HepG2 (cell line): ENCODE measurements around the gene LRRC3C. TPM values are rescaled to one million over a fixed set of nuclear protein-coding genes. Genes with fewer than 3 reads are reported as not detected.

Experiments used
- ATAC-seq: fragments of 200-7000 bp; cut with Tn5 transposase; 3 replicates; pipeline ENCODE4 v1.9.1; 2020; ENCODE audit warnings: mild to moderate bottlenecking, moderate library complexity
- BruUV-seq: library from RNA; stranded (reverse); fragments of 400-500 nt; replicated peaks from 2 replicates; lab custom pipeline; 2021; lab: Mats Ljungman, UMichigan
- CTCF ChIA-PET: fragments of 300-600 bp; formaldehyde crosslinking; extraction: SDS; loops from one replicate; lab custom pipeline; 2021; ENCODE audit warnings: low total read pairs, inconsistent platforms, low intra/inter-chr PET ratio; lab: Yijun Ruan, JAX
- POLR2A ChIA-PET: fragments of 350-600 bp; sonication (Branson Sonifier 250); formaldehyde crosslinking; loops from one replicate; lab custom pipeline; 2020; ENCODE audit warnings: antibody characterized with exemption, inconsistent platforms; lab: Yijun Ruan, JAX
- DNase-seq: peaks from one replicate; pipeline ENCODE4 v3.0.0-alpha.2; 2015; ENCODE audit warnings: low spot score
- FAIRE-seq: peaks from 3 replicates; lab custom pipeline; 2011; peaks lifted over from hg19 to GRCh38; lab: Jason Lieb, UNC
- H2AFZ ChIP-seq: one replicate; pipeline ENCODE4 v1.6.1; 2011; ENCODE audit warnings: low read length, inconsistent platforms
- H3K27ac ChIP-seq: fragments of 300-600 bp; 3 replicates; pipeline ENCODE4 v1.8.0; 2011; ENCODE audit warnings: mixed run types, mild to moderate bottlenecking, mixed read lengths, low read length, inconsistent platforms; ENCODE audit not compliant: insufficient read depth; ENCODE audit errors: extremely low read length
- H3K27me3 ChIP-seq, 2 experiments: fragments of 200-600 bp in 1 of 2; 2 replicates in 1 of 2; 3 replicates in 1 of 2; pipeline versions ENCODE4 v1.6.0 to v1.8.0; 2011; ENCODE audit warnings: low read length in 2 of 2, mild to moderate bottlenecking in 2 of 2, moderate library complexity in 2 of 2, inconsistent platforms in 1 of 2; ENCODE audit not compliant: insufficient read depth in 2 of 2, control insufficient read depth in 1 of 2
- H3K36me3 ChIP-seq, 2 experiments: fragments of 200-600 bp in 1 of 2; replicated peaks in 1 of 2; 2 replicates in 1 of 2; 3 replicates in 1 of 2; pipeline versions ENCODE4 v1.5.1 to v1.8.0; 2011; ENCODE audit warnings: low read length in 2 of 2, inconsistent platforms in 1 of 2; ENCODE audit not compliant: insufficient read depth in 2 of 2, control insufficient read depth in 1 of 2
- H3K4me1 ChIP-seq: 2 replicates; pipeline ENCODE4 v1.5.1; 2012; ENCODE audit warnings: low read length, inconsistent platforms; ENCODE audit not compliant: insufficient read depth
- H3K4me2 ChIP-seq: 2 replicates; pipeline ENCODE4 v1.6.0; 2011; ENCODE audit warnings: low read depth, low read length, inconsistent platforms
- H3K4me3 ChIP-seq, 3 experiments: fragments of 200-600 bp in 1 of 3; sonication (generic), shearing (Covaris generic) in 1 of 3; replicated peaks in 1 of 3; 2 replicates each; pipeline ENCODE4 v1.5.1; 2011 to 2016; ENCODE audit warnings: low read length in 3 of 3, inconsistent platforms in 2 of 3, low read depth in 2 of 3, mild to moderate bottlenecking in 2 of 3, control low read depth in 1 of 3, mixed read lengths in 1 of 3; ENCODE audit not compliant: insufficient read depth in 1 of 3
- H3K79me2 ChIP-seq: one replicate; pipeline ENCODE4 v1.6.1; 2011; ENCODE audit warnings: low read length, inconsistent platforms; ENCODE audit not compliant: insufficient read depth
- H3K9ac ChIP-seq: 2 replicates; pipeline ENCODE4 v1.6.0; 2011; ENCODE audit warnings: mild to moderate bottlenecking, low read depth, low read length, inconsistent platforms; ENCODE audit not compliant: insufficient read depth
- H3K9me3 ChIP-seq: 2 replicates; pipeline ENCODE4 v1.5.1; 2012; ENCODE audit warnings: mild to moderate bottlenecking, low read length
- H4K20me1 ChIP-seq: 2 replicates; pipeline ENCODE4 v1.6.0; 2011; ENCODE audit warnings: inconsistent platforms, mild to moderate bottlenecking, low read length, moderate library complexity; ENCODE audit not compliant: insufficient read depth
- AKAP8 ChIP-seq: sonication (generic); formaldehyde crosslinking; IDR thresholded peaks from 2 replicates; pipeline ENCODE4 v1.5.1; 2020; ENCODE audit warnings: mild to moderate bottlenecking, missing genetic modification reagents
- ARID2 ChIP-seq: sonication (generic); formaldehyde crosslinking; IDR thresholded peaks from 2 replicates; pipeline ENCODE4 v1.8.1; 2022; ENCODE audit warnings: mild to moderate bottlenecking, missing genetic modification reagents, borderline replicate concordance
- CREBL2 ChIP-seq: sonication (generic); formaldehyde crosslinking; IDR thresholded peaks from 2 replicates; pipeline ENCODE4 v1.8.1; 2023; ENCODE audit warnings: missing genetic modification reagents, mild to moderate bottlenecking, borderline replicate concordance
- ELF3 ChIP-seq: IDR thresholded peaks from 2 replicates; pipeline ENCODE4 v1.6.1; 2016; ENCODE audit warnings: missing genetic modification reagents, missing compliant biosample characterization
- FOXJ3 ChIP-seq: sonication (generic); formaldehyde crosslinking; IDR thresholded peaks from 2 replicates; pipeline ENCODE4 v1.4.0; 2020; ENCODE audit warnings: missing genetic modification reagents, mild to moderate bottlenecking, borderline replicate concordance
- HOMEZ ChIP-seq: IDR thresholded peaks from 2 replicates; pipeline ENCODE4 v1.6.1; 2016; ENCODE audit warnings: low read depth
- IKZF5 ChIP-seq: IDR thresholded peaks from 2 replicates; pipeline ENCODE4 v1.6.1; 2018; ENCODE audit warnings: missing genetic modification reagents, mild to moderate bottlenecking, missing compliant biosample characterization
- KLF9 ChIP-seq: IDR thresholded peaks from 2 replicates; pipeline ENCODE4 v1.6.1; 2016; ENCODE audit warnings: low read depth
- ONECUT2 ChIP-seq: sonication (generic); formaldehyde crosslinking; IDR thresholded peaks from 2 replicates; pipeline ENCODE4 v1.4.0; 2020; ENCODE audit warnings: missing genetic modification reagents
- POLR2A ChIP-seq, 2 experiments: IDR thresholded peaks; 2 replicates each; pipeline ENCODE4 v1.6.1; 2011; ENCODE audit warnings: low read depth in 2 of 2, low read length in 2 of 2, mild to moderate bottlenecking in 1 of 2, moderate library complexity in 1 of 2; ENCODE audit not compliant: insufficient read depth in 1 of 2
- TEAD3 ChIP-seq: optimal IDR thresholded peaks from 2 replicates; pipeline ENCODE3; 2016; ENCODE audit warnings: borderline replicate concordance
- ZBTB42 ChIP-seq: sonication (generic); formaldehyde crosslinking; IDR thresholded peaks from 2 replicates; pipeline ENCODE4 v1.5.0; 2020; ENCODE audit warnings: mild to moderate bottlenecking, missing genetic modification reagents
- ZNF234 ChIP-seq: sonication (generic); formaldehyde crosslinking; conservative IDR thresholded peaks from 2 replicates; pipeline ENCODE4 v1.5.1; 2020; ENCODE audit warnings: mild to moderate bottlenecking, missing genetic modification reagents
- ZNF746 ChIP-seq: sonication (generic); formaldehyde crosslinking; IDR thresholded peaks from 2 replicates; pipeline ENCODE4 v1.8.0; 2022; ENCODE audit warnings: mild to moderate bottlenecking, missing genetic modification reagents
- ZNF841 ChIP-seq: sonication (generic); formaldehyde crosslinking; IDR thresholded peaks from 2 replicates; pipeline ENCODE4 v1.8.1; 2023; ENCODE audit warnings: missing genetic modification reagents, borderline replicate concordance
- WGBS: methylation state at CpG from one replicate; pipeline ENCODE4 v1.1.6; 2017; ENCODE audit warnings: low lambda C conversion rate; 5-methylcytosine and 5-hydroxymethylcytosine counted together
- in situ Hi-C: cut with HindIII; loops from 2 replicates; pipeline ENCODE4 v1.10.0; 2017; ENCODE audit warnings: low pct_unique_long_range_greater_than_20kb; ENCODE audit not compliant: extremely low pct_ligation_motif_present
- intact Hi-C: fragments of 100-400 bp; cut with micrococcal nuclease; formaldehyde crosslinking; loops from one replicate; pipeline ENCODE4 v1.10.0; 2022; ENCODE audit not compliant: unreplicated experiment
- polyA plus RNA-seq, 8 experiments: library from polyadenylated mRNA; depleted of rRNA in 3 of 8; stranded (reverse) in 7 of 8; unstranded in 1 of 8; fragments of >200 nt; fragmentation: Illumina TruSeq in 4 of 8; extraction: Trizol in 4 of 8; gene quantifications; 2 replicates each; pipeline versions ENCODE4 v1.2.1 to v1.2.3, GENCODE V29; 2011 to 2016; ENCODE audit warnings: low read depth in 4 of 8, missing spikeins in 1 of 8, mixed read lengths in 1 of 8; ENCODE audit not compliant: insufficient read depth in 1 of 8
- total RNA-seq, 5 experiments: library from RNA; depleted of rRNA; stranded (reverse); fragments of >200 nt; fragmentation: Illumina TruSeq; extraction: Trizol; gene quantifications; 2 replicates each; pipeline ENCODE4 v1.2.3, GENCODE V29; 2016; ENCODE audit warnings: low read depth in 1 of 5
- TF ChIP-seq, protein P1 (sequence below): sonication (generic); formaldehyde crosslinking; IDR thresholded peaks from 2 replicates; pipeline ENCODE4 v1.5.1; 2020; ENCODE audit warnings: mild to moderate bottlenecking, moderate library complexity, missing genetic modification reagents
- TF ChIP-seq, protein P2 (sequence below): sonication (generic); formaldehyde crosslinking; conservative IDR thresholded peaks from 2 replicates; pipeline ENCODE4 v1.8.1; 2023; ENCODE audit warnings: missing genetic modification reagents
- TF ChIP-seq, protein P3 (sequence below): sonication (generic); formaldehyde crosslinking; IDR thresholded peaks from 2 replicates; pipeline ENCODE4 v1.8.0; 2022; ENCODE audit warnings: mild to moderate bottlenecking, missing genetic modification reagents, moderate library complexity

The LRRC3C gene
- total and polyA plus RNA-seq, 2 of the 13 experiments (the other 11 are each of a cell fraction or from before 2014, with no cell fraction given): 0.17 TPM; not detected in 1

DNA sequence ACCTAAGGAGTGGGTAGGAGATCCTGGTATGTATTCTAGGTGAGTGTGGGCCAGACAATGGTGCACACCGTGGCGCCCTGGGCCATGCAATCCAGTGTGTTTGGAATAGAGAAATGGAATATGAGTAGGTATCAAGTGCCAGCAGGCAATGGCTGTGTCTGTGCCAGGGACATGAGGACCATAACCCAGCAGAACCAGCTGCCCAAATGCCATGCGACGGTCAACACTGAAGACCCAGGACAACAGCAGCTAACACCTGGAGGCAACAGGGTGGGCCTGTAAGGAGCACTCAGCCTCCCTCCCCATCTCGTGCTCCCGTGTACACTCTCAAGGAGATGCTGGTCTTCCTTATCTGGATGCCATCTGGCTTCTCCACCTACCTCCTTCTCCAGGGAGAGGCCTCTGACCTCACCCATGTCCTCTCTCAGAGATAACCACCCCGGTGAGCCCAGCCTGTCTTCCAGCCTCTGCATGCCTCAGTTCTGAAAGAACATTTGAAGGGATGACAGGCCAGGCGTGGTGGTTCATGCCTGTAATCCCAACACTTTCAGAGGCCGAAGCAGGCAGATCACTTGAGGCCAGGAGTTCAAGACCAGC lies 8.3 kb upstream of the LRRC3C start:
- BruUV-seq: no TSS peak
- in situ Hi-C loops (no loop called here), intact Hi-C loops (no loop called here)
- Histone ChIP-seq H4K20me1 (peaks cover 6% of the 10 kb centered on the region; the same call in 1 of the 2 replicates), H3K36me3 (peaks cover 23 to 25% of the 10 kb centered on the region in 2 experiments), H2AFZ (no peak overlapping the region), H3K27me3 (no peaks in the 10 kb centered on the region), H3K4me3 (no peak overlapping the region), H3K9ac (no peak overlapping the region), H3K9me3 (no peaks in the 10 kb centered on the region), H3K4me2 (no peak overlapping the region), H3K79me2 (peaks cover 20% of the 10 kb centered on the region), H3K4me1 (peaks cover 93% of the 10 kb centered on the region), H3K27ac (no peak overlapping the region)
- ChIA-PET CTCF (no interaction called here), POLR2A (interaction anchor here (0.5 to 1.9 kb wide), 5 partner anchors 7 to 218 kb away, joined by 3 to 4 read pairs (median 3); no protein-coding TSS in a partner anchor)
- ATAC-seq (no peak), FAIRE-seq (no peak), DNase-seq (no peak)
- WGBS: 97% methylated on average over 9 of the region's 9 CpGs
- TF ChIP-seq, protein P1, sequence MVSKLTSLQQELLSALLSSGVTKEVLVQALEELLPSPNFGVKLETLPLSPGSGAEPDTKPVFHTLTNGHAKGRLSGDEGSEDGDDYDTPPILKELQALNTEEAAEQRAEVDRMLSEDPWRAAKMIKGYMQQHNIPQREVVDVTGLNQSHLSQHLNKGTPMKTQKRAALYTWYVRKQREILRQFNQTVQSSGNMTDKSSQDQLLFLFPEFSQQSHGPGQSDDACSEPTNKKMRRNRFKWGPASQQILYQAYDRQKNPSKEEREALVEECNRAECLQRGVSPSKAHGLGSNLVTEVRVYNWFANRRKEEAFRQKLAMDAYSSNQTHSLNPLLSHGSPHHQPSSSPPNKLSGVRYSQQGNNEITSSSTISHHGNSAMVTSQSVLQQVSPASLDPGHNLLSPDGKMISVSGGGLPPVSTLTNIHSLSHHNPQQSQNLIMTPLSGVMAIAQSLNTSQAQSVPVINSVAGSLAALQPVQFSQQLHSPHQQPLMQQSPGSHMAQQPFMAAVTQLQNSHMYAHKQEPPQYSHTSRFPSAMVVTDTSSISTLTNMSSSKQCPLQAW (CRISPR knock-in tag): 0 out of 2 replicates have a peak, but pooled peaks have one; percentile 13
- TF ChIP-seq TEAD3 (CRISPR knock-in tag) (peak; percentile 20), ZNF746 (CRISPR knock-in tag) (no peak), POLR2A (IDR thresholded peaks at IDR 0.05; ENCODE audit: insufficient read depth in 1 of 2, low read depth in 2 of 2, low read length in 2 of 2) (peak in 1 of 2 experiments; percentile 52; a peak in 1 of 4 replicates), ZNF234 (CRISPR knock-in tag) (no peak), CREBL2 (CRISPR knock-in tag) (no peak), ZBTB42 (CRISPR knock-in tag) (no peak), AKAP8 (CRISPR knock-in tag) (peak; percentile 96), FOXJ3 (CRISPR knock-in tag) (no peak), KLF9 (CRISPR knock-in tag) (no peak), HOMEZ (no peak), ONECUT2 (CRISPR knock-in tag) (no peak), ZNF841 (CRISPR knock-in tag) (no peak), ARID2 (no peak), ELF3 (no peak), IKZF5 (0 out of 2 replicates have a peak, but pooled peaks have one; percentile 6)
- TF ChIP-seq, protein P2, sequence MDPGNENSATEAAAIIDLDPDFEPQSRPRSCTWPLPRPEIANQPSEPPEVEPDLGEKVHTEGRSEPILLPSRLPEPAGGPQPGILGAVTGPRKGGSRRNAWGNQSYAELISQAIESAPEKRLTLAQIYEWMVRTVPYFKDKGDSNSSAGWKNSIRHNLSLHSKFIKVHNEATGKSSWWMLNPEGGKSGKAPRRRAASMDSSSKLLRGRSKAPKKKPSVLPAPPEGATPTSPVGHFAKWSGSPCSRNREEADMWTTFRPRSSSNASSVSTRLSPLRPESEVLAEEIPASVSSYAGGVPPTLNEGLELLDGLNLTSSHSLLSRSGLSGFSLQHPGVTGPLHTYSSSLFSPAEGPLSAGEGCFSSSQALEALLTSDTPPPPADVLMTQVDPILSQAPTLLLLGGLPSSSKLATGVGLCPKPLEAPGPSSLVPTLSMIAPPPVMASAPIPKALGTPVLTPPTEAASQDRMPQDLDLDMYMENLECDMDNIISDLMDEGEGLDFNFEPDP (CRISPR knock-in tag): 0 out of 2 replicates have a peak, but pooled peaks have one; percentile 27
- TF ChIP-seq, protein P3, sequence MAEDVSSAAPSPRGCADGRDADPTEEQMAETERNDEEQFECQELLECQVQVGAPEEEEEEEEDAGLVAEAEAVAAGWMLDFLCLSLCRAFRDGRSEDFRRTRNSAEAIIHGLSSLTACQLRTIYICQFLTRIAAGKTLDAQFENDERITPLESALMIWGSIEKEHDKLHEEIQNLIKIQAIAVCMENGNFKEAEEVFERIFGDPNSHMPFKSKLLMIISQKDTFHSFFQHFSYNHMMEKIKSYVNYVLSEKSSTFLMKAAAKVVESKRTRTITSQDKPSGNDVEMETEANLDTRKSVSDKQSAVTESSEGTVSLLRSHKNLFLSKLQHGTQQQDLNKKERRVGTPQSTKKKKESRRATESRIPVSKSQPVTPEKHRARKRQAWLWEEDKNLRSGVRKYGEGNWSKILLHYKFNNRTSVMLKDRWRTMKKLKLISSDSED (CRISPR knock-in tag): no peak
